Fibroblast of upper back skin (primary cell): ENCODE data around the gene JAG1.
A peak's percentile ranks its signal among the peaks of the same experiment; 100 is the strongest.

Source experiments
- DNase-seq: peaks from one replicate; pipeline ENCODE4 v3.0.0-alpha.2; 2013

Gene JAG1

GRCh38 chr20:10699489-10699888, 25.7 kb upstream of the JAG1 start:
- DNase-seq: no peak

DNA sequence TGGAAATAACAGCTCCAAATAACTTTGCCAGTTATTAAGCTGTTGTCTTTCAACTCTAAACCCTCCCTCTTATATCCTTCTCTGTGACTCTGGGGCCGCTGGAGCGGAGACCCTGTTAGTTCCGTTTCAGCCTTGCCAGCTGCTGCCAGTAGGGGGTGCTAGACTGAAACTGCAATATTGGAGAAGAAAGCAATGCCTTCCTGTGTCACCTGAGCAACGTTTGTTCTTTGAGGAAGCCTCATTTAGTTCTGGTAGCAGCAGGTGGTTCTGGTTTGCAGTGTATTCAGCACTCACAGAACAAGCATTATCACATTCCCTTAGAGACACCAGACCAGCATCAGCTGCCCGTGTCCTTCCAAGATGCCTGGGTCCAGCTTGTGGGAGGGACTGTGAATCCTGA, 22.9 kb upstream of the JAG1 start:
- no peak for DNase-seq

DNA sequence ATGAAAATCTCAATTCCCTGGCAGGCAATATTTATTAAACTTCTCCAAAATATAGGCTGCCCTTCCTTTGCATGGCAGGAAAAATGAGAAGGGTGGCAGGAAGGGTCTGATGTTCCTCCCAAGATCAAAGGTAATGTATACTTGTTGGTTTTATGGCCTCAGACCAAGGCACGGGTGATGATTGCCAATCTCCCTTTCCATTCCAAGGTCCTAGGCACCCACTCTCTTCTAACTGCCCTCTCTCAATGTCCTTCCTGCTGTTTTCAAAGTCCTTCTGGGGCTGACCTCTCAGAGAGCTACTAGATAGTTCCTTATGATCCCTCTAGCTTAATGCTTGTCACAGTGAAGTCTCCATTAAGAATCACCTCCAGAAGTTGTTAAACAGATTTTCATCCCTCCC, 15.6 kb upstream of the JAG1 start:
- no peak for DNase-seq

DNA sequence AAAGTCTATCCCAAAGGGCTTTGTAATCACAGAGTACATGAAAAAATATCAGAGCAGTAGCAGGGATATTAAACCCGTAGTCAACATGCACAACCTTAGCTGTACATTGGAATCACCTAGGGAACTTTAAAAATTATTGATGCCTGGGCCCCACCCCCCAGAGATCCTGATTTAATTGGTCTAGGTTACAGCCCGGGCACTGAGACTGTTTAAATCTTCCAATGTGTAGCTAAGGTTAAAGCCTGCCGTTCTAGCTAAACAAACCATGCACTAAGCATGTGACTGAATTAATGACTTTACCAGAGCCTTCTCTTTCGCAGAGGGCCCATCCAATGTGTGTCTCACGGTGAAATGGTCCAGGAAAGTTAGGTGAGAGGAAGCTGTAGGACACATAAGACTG, 14.1 kb upstream of the JAG1 start:
- no peak for DNase-seq

GRCh38 chr20:10686356-10687133, 12.7 kb upstream of the JAG1 start:
- DNase-seq: no peak

DNA sequence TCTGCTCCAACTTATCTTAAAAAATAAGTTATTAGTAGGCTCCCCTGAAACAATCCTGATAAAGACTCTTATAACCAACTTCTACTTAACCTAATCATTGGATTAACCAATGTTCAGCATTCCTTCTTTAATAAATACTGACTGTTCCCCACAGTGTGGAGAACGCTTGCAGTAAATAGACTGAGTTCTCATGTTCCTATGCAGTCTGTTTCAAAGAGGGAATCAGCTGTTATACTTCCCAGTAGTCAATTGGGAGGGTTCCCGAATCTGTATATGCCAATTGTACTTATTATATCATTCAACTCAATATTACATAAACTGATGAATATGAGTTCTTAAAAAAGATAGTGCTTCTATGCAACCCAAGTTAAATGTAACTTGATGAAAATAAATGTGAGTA, 9.7 kb upstream of the JAG1 start:
- no peak for DNase-seq

GRCh38 chr20:10682939-10683338, 9.1 kb upstream of the JAG1 start:
- no peak for DNase-seq

- no peak for DNase-seq
These were observed 7.7 kb upstream of the JAG1 start for GRCh38 chr20:10681494-10681893.

- no peak for DNase-seq
These were observed 6.8 kb upstream of the JAG1 start for GRCh38 chr20:10680571-10680970.

DNA sequence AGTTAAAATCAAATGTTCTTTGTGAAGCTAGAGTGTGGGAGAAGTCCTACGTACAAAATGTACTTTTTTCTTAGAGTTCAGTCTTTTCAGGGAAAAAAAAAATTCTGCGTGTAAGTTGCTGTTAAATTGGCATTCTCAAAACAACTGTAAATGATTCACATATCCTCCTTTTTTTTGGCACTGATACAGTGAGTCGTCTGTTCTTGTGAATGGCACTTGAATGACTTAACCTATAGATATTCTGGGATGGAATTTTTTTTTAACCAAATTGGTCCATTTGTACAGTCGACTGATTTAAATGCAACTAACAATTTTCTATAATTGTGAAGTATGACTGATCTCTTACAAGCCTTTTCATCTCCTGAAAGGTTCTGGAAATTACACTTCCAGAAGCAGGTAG, 5.5 kb upstream of the JAG1 start:
- peak; percentile 63 for DNase-seq

GRCh38 chr20:10676518-10676917, 2.7 kb upstream of the JAG1 start:
- no peak for DNase-seq

DNA sequence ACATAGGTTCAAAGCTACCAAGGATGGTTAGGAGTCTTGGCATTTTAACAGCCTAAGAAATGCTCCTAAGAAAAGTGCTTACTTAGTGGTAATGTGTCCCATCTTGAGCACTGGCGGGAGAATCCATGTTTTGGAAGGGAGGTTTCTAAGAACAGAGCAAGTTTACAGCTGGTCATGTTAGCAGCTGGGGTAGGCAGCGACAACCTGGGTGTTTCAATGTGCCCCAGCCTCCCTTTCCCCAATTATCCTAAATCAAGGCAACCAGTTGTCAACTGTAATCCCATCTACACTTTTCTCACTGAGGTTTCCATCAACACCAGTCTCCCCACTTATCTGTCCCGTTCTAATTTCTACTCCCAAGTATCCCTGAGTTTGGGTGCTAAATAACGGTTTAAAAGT, 1.6 kb upstream of the JAG1 start:
- DNase-seq: no peak

- peak; percentile 54 for DNase-seq
These were observed 1.1 kb upstream of the JAG1 start for GRCh38 chr20:10674684-10675449.

- DNase-seq: peak; percentile 32
These were observed 490 bp downstream of the JAG1 start for GRCh38 chr20:10673176-10673841.

GRCh38 chr20:10672624-10673127, 1.1 kb downstream of the JAG1 start:
- DNase-seq: peak; percentile 39

- DNase-seq: peak; percentile 38
These were observed 1.7 kb downstream of the JAG1 start for GRCh38 chr20:10671919-10672623.

GRCh38 chr20:10671221-10671918, 2.4 kb downstream of the JAG1 start:
- peak; percentile 86 for DNase-seq

- DNase-seq: no peak
These were observed 3.1 kb downstream of the JAG1 start for GRCh38 chr20:10670501-10671220.

- no peak for DNase-seq
These were observed 3.9 kb downstream of the JAG1 start for GRCh38 chr20:10669843-10670446.

GRCh38 chr20:10668677-10669368, 5.0 kb downstream of the JAG1 start:
- no peak for DNase-seq
